CD4-positive, alpha-beta T cell treated with Interleukin-10 for 1 hour (primary cell): ENCODE measurements around the gene IGDCC3.

Experiments
- DNase-seq: peaks from one replicate; pipeline ENCODE4 v3.0.0-alpha.2; 2020

IGDCC3 gene

DNA sequence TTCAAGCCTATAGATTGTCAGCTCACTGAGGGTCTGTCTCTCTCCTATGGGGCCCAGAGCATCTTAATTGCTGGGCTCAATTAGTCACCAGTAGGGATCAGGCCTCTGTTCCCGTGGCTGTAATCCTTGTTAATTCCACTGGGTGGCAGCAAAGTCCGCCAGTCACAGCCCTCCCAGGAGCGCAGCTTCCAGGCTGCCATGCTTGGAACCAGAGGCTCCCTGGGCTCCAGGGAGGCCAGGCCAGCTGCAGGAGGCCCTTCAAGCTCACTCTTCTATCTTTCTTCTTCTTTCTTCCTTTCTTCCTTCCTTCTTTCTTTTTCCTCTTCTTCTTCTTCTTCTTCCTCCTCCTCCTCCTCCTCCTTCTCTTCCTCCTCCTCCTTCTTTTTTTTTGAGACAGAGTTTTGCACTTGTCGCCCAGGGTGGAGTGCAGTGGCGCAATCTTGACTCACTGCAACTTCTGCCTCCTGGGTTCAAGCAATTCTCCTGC lies 58.9 kb downstream of the IGDCC3 start:
- DNase-seq, result peak; percentile 85

DNA sequence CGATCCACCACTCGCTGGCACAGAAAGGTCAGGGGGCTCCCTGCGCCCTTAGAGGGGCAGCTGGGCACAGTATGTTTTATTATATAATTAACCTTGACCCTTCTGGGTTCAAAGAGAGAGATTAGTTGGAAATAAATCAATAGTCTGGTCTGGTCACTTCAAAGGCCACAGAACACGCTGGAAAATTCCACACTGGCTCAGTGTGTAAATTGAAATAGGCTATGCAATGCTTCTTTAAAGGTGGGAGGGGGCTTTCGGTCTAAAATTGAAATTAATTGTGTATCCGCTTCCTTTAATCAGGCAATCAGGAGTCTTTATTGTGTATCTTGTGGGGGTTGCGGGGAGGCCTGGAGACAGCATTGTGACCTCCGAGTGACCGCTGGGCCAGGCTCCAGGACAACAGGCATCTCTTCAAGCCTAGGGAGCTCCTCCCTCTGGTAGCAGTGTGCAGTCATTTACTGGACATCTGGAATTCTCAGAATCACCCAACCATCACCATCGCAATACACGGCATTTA lies 65.3 kb downstream of the IGDCC3 start:
- DNase-seq, result no peak

DNA sequence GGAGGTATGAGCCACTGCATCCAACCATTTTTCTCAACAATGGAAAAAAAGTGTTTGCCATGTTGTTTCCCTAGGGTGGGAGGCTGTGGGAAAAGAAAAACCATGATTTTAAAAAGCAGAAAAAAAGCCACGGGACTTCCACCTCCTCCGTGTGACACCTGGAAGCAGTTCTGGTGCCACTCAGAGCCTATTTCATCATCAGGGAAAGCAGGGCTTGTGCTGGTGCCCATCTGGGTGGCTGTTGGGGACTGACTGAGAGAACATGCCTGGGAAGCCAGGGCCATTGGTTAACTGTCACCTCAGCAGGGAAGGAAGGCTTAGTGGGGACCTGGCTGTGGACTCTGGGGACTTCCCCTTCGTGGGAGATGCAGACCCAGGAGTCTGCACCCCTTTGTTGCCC lies 66.0 kb downstream of the IGDCC3 start:
- DNase-seq, result no peak

DNA sequence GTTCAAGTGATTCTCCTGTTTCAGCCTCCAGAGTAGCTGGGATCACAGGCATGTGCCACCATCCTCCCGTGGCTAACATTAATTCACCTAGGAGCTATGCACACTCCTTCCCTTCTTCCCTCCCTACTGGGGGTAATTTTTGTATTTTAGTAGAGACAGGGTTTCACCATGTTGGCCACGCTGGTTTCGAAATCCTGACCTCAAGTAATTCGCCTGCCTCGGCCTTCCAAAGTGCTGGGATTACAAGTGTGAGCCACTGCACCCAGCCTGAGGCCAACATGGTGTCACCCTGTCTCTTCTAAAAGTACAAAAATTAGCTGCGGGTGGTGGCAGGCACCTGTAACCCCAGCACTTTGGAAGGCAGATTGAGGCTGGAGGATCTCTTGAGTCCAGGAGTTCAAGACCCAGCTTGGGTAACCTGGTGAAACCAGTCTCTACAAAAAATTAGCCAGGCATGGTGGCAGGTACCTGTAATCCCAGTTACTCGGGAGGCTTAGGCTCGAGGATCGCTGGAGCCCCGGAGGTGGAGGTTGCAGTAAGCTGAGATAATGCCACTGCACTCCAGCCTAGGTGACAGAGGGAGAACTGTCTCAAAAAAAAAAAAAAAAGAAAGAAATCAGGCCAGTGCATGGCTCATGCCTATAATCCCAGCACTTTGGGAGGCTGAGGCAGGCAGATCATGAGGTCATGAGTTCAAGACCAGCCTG lies 67.2 kb downstream of the IGDCC3 start:
- DNase-seq, result no peak

DNA sequence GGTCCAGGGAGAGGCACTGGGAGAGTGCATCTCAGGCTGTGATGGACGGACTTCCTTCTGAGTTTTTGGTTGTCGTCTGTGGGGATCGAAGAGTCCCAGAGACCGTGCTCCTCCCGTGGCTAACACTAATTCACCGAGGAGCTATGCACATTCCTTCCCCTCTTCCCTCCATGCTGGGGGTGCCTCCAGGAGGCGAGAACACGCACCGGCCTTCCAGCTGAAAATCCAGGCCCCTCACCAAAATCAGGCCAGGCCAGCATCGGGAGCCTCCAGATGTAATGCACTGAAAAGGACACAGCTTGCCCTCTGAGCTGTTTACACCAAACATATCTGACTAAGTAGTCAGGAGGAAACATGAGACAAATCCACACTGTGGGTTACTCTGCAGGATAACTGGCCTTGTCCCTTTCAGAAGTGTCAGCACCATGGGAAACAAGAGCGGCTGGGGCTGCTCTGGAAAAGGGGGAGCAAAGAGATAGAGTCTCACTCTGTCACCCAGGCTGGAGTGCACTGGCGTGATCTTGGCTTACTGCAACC lies 67.9 kb downstream of the IGDCC3 start:
- DNase-seq, result no peak

DNA sequence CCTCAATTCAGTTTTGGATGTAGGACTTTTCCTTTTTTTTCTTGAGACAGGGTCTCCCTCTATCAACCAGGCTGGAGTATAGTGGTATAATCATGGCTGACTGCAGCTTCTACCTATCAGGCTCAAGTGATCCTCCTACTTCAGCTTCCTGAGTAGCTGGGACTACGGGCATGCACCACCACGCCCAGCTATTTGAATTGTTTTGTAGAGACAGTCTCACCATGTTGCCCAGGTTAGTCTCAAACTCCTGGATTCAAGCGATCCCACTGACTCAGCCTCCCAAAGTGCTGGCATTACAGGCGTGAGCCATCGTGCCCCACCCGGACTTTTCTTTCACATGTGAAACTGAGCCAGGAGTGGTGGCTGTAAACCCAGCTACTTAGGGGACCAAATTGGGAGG lies 69.8 kb downstream of the IGDCC3 start:
- DNase-seq, result no peak

DNA sequence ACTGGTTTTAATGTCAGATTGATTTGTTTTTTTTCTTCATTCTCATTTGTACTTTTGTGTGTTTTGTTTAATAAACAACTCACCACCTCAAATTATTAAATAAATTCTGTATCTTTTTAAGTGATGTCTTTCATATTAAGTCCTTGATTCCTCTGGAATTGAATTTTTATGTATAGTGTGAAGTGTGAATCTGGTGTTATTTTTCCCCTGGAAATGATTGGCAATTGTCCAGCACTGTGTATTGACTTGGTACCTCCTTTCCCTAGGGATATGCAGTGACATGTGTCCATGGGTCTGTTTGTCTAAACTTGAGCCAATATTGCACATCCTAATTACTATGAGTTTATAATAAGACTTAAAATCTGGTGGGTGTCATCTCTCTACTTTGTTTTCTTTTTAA lies 71.3 kb downstream of the IGDCC3 start:
- no peak for DNase-seq

DNA sequence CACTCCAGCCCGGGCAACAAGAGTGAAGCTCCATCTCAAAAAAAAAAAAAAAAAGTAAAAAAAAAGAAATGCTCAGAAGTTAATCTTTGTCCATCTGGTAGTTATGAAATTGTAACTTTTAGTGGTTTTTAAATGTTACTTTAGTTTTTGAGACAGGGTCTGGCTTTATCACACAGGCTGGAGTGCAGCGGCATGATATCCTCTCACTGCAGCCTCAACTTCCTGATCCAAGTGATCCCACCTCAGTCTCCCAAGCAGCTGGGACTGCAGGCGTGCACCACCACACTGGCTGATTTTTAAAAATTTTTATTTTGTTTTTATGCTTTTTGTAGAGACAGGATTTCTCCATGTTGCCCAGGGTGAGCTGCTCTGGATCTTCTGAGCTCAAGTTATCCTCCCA lies 72.0 kb downstream of the IGDCC3 start:
- no peak for DNase-seq

DNA sequence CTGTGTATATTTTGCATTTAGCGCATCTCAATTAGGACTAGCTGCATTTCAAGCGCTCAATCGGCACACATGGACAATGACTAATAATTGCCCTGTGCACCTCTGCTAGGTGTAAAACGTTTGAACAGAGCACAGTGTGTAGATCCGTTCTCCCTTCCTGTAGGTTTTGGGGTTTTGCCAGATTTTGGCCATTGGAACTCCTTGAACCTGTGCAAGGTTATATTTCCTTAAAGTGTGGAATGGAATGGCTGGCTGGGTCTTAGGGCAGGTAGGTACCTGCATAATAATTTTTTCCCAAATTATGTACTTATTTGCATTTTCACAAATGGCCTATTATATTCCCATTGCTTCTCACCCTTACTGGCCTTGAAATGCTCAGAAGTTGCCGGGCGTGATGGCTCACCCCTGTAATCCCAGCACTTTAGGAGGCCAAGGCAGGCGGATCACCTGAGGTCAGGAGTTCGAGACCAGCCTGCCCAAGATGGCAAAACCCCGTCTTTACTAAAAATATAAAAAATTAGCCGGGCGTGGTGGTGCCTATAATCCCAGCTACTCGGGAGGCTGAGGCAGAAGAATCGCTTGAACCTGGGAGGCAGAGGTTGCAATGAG lies 72.5 kb downstream of the IGDCC3 start:
- DNase-seq, result no peak

DNA sequence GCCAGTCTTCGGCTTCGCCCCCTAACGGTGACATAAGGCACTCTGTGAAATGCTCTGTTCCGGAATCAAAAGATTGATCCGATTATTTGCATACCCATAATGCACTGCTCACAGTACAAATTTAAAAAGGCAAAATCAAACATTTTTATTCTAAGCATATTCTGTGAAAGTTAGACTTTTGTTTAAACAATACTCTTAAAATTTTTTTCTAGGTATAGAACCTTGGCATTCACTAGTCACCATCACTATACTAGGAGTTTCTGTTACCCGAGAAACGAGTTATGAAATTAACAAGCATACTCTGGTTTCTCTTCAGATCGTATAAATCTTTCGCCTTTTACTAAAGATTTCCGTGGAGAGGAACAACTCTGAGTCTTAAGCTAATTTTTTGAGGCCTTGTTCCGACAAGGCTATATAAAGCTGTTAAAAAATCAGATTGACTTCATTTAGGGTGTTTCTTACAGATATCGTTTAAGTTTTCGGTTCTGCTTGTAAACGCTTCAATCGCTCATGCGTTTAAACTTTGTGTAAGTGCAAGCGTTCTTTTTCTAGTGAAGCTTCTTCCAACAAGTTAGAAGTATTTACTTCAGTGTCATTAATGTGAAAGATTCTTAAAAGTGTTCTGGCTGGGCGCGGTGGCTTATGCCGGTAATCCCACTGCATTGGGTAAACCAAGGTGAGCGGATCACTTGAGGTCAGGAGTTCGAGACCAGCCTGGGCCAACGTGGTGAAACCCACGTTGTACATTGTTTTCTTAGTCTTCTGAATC lies 73.2 kb downstream of the IGDCC3 start, which contains the start of gene RNU5B-1:
Gene RNU5B-1 (plus strand): TSS at position 297 of the 769 bp plus-strand sequence.
- DNase-seq, result peak; percentile 91

DNA sequence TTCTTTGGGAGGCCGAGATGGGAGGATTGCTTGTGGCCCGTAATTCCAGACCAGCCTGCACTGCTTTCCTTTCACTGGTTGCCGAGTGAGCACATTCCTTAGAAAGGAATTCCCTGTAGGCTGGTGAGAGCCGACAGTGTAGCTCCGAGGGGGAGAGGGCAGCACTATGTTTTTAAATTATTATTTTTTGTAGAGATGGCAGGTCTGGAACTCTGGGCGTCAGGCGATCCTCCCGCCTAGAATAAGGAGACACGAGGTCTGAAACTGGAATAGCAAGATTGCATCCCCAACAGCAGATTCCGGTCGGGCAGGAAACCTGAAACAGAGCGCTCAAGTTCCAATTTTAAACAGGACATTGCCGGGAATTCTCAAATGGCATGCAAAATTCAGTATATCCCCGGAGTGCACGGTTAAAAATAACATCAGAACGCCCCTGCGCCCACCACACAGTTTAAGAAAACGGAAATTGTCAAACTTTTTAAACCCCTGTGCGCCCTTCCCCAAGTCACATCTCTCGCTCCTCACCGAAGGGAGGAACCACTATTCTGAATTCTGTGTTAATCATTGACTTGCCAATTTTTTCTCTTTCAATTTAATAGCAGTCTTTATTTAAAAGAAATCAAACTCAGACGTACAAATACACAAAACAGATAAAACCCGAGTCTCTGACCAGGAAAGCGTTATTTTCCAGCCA lies 74.0 kb downstream of the IGDCC3 start:
- no peak for DNase-seq

DNA sequence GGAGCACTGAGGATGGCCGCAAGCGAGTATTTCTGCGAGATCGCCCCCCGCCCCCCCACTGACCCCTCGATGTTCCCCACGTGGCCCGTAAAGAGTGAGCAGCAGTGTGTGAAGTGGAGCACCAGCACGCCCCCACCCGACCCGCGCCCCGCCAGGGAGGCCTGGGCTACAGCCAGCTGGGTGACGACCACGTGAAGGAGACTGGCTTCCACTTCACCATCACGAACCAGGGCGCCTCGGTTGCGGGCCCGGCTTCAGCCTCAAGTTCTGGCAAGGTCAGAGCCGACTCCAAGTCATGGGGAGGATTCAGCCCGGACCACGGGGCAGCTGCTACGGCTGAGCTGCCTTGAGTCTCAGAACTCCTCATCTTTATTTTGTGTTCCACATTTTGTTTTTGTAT lies 75.7 kb downstream of the IGDCC3 start:
- DNase-seq, result no peak

DNA sequence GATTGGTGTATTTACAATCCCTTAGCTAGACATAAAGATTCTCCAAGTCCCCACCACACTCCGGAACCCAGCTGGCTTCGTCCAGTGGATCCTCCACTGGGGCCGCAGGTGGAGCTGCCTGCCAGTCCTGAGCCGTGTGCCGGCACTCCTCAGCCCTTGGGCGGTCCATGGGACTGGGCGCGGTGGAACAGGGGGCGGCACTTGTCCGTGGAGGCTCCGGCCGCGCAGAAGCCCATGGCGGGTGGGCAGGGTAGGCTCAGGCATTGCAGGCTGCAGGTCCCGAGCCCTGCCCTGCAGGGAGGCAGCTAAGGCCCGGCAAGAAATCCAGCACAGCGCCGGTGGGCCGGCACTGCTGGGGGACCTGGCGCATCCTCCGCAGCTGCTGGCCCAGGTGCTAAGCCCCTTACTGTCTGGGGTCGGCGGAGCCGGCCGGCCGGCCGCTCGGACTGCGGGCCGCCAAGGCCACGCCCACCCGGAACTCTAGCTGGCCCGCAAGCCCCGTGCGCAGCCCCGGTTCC lies 76.8 kb downstream of the IGDCC3 start:
- no peak for DNase-seq

DNA sequence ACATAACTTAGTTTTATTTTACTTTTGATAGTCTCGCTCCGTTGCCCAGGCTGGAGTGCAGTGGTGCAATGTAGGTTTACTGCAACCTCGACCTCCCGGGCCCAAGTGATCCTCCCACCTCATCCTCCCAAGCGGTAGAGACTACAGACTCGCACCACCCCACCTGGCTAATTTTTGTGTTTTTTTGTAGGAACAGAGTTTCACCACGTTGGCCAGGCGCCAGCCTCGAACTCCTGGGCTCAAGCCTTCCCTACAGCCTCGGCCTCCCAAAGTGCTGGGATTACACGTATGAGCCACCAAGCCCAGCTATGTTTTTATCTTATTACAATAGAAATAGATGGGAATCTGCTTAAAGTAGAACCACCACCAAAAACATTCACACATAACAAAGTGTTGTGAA lies 79.1 kb downstream of the IGDCC3 start:
- no peak for DNase-seq

DNA sequence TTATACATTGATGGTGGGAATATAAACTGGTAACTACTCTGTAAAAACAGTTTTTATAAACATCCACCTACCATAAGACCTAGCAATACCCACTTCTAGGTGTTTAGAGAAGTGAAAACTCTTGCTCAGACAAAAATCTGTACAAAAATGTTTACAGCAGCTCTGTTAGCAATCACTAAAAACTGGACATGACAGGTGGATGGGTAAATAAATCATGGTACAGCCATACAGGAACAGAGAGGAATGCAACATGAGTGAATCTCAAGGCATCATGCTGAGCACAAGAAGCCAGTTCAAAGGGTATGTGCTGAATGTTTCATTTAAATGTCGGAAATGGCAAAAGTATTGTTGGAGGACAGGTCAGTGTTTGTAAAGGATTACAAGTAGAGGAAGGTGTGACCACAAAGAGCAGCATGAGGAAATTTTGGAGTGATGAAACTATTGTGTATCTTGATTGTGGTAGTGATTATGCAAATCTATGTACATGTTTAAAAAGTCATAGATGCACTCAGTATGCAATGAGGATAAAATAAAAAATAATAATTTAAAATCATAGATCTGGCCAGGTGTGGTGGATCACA lies 84.8 kb downstream of the IGDCC3 start:
- DNase-seq, result no peak

DNA sequence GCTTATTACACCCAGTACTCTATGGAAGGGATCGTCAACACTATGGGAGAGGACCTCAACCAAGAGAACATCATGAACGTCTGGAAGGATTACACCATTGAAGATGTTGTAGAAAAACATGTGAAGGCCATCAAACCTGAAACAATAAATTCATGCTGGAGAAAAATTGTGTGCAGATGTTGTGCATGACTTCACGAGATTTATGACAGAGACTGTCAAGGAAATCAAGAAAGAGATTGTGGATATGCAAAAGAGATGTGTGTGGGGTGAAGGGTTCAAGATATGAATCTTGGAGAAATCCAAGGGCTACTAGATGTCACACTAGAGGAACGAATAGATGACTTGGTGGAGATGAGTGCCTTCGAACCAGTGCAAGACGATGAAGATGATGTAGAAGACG lies 87.6 kb downstream of the IGDCC3 start:
- no peak for DNase-seq

DNA sequence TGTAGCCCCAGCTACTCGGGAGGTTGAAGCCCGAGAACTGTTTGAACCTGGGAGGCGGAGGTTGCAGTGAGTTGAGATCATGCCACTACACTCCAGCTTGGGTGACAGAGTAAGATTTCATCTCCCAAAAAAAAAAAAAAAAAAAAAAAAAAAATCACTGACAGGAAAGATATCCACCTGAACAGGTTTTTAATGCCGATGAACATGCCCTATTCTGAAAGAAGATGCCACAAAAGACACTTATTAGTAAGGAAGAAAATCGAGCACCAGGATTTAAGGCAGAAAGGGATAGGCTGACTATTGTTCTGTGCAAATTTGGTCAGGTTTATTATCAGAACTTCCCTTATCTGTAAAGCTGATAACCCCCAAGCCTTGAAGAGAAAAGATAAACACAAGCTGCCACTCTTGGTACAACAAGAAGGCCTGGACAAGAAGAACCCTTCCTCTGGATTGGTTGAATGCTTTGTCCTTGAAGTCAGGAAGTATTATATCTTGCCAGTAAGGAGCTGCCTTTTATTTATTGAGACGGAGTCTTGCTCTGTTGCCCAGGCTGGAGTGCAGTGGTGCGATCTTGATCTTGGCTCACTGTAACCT lies 88.4 kb downstream of the IGDCC3 start:
- DNase-seq, result no peak

DNA sequence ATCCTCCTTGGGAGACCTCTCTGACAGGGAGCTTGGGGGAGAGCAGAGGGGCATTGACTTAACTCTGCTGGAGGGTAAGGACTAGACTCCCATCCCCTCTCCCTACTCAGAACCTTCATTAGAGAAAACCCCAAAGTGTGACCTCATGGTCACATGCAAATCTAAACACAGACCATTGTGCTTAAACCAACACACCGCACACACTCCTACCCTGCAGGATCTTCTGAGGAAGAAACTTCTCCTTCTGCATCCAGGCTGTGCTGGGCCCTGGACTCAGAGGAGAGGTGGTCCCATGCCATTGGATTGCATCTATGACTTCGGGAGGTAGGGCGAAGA lies 90.3 kb downstream of the IGDCC3 start:
- no peak for DNase-seq

DNA sequence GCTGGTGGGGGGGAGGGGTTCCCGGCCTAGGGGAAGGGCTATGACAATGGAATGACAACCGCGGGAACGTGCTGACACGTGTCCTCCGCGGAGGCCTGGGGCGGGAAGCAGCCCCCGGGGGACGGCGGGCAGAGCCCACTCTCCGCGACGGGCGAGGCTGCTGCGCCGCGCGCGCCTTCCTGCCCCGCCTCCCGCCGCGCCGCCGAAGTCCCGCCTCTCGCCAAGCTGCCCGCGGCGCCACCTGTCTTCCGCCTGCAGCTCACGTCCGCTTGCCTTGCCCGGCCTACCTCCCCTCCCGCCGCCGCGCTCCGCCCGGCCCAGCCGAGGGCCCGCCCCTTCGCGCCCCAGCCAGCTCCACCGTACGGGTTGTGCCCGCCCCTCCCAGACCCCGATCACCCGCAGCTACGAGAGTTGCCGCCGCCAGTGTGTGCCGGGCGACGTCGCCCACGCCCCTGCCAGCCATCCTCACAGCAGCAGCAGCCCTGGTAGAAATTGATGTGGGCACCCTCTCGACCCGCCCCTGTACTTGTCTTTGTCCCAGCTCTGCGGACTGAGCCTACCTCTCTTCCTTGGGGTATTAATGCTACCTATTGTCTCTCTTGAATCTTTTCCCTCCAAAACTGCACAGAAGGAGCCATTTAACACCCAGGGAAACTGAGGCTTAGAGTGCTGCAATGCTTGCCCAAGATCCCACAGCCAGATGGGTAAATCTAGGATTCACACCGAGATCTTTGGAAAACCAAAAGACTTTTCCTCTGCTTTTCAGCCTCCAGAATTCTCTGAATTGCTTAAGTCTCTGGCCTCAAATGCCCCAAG lies 90.9 kb downstream of the IGDCC3 start, which contains the start of gene PARP16:
Gene PARP16 (minus strand): TSS at position 180 of the 816 bp plus-strand sequence. CDS start 457 bp downstream, outside the sequence.
- peak; percentile 95 for DNase-seq

DNA sequence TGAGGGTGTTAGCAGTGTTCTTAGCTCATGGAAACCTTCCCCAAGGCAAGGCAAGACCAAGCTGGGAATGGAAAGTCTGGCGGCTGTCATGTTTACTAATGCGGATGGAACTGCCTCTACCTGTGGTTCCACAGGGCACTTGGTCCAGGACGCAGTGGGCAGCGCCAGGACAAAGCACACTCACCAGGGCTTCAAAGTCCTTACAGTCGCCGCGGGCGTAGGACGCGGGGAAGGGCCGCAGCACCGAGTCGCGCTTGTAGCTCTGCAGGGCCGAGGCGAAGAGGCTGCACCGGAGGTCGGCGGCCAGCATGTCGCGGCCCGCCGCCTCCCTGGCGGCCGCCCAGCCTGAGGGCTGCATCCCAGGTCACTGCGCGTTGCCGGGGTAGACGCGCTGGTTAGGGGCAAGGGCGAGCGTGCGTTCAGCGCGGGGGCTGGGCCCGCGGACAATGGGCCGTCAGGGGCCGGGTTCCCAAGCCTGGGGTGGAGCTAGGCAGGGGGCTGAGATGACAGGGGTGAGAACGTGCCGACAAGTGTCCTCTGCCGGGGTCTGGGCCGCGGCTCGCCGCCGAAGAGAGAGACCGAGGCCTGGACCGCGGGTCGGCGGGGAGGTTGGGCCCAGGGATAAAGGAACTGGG lies 91.6 kb downstream of the IGDCC3 start:
- DNase-seq, result peak; percentile 23
